Astrocyte of the cerebellum (primary cell): Measurements from ENCODE around the gene PTRHD1.

ENCODE experiments used
- DNase-seq: peaks from one replicate; pipeline ENCODE4 v3.0.0-alpha.2; 2011; ENCODE audit warnings: low read depth
- H3K4me3 ChIP-seq: 2 replicates; pipeline ENCODE4 v1.5.1; 2011; ENCODE audit warnings: mild to moderate bottlenecking, low read depth, low read length, moderate library complexity
- CTCF ChIP-seq: IDR thresholded peaks from 2 replicates; pipeline ENCODE4 v1.5.1; 2012; ENCODE audit warnings: low read length, low read depth, moderate library complexity, mild to moderate bottlenecking; ENCODE audit errors: missing control alignments
- in situ Hi-C: cut with HindIII; loops from 2 replicates; pipeline ENCODE4 v1.10.0; 2017; ENCODE audit warnings: low sequenced_read_pairs

Gene PTRHD1

GRCh38 chr2:24745825-24746224 lies 47.4 kb downstream of the PTRHD1 start:
- DNase-seq = no peak
- in situ Hi-C loops = no loop called here
- TF ChIP-seq CTCF = no peak
- no peak overlapping the region for H3K4me3 ChIP-seq

GRCh38 chr2:24744356-24744755 lies 48.8 kb downstream of the PTRHD1 start:
- no peak for TF ChIP-seq CTCF
- no peak overlapping the region for H3K4me3 ChIP-seq
- DNase-seq = no peak
- in situ Hi-C loops = no loop called here

- no peak for DNase-seq
- no peak for TF ChIP-seq CTCF
- H3K4me3 ChIP-seq = no peak overlapping the region
- in situ Hi-C loops = no loop called here
Observed at GRCh38 chr2:24743924-24744323, 49.3 kb downstream of the PTRHD1 start.

- H3K4me3 ChIP-seq = no peak overlapping the region
- no peak for DNase-seq
- no peak for TF ChIP-seq CTCF
- in situ Hi-C loops = no loop called here
Observed at GRCh38 chr2:24742730-24743129, 50.5 kb downstream of the PTRHD1 start.

GRCh38 chr2:24740142-24740541 lies 53.0 kb downstream of the PTRHD1 start:
- no peak for DNase-seq
- in situ Hi-C loops = no loop called here
- no peak for TF ChIP-seq CTCF
- H3K4me3 ChIP-seq = no peak overlapping the region
